Adrenal gland (tissue), 12 donors: Measurements from ENCODE around the gene PIWIL4. TPM values are rescaled to one million over a fixed set of nuclear protein-coding genes. Genes with fewer than 3 reads are reported as not detected.
A peak's percentile ranks its signal among the peaks of the same experiment; 100 is the strongest.
"Not testable (repeated sequence)": the region's sequence is repeated elsewhere in the genome, so short reads cannot be mapped to it uniquely, and the experiment has no call there.

Source experiments
- DNase-seq, 7 donors: peaks; one replicate each; pipeline ENCODE4 v3.0.0-alpha.2; 2019 to 2020
- H3K27ac ChIP-seq, 5 donors: fragments of 200-600 bp; sonication (generic) in 4 of 5; 1 replicate in 3 of 5; 2 replicates in 2 of 5; pipeline versions ENCODE4 v1.5.1 to v1.8.0; 2016 to 2020; ENCODE audit warnings: mild to moderate bottlenecking in 1 of 5
- H3K27me3 ChIP-seq: fragments of 200-600 bp; 2 replicates; pipeline ENCODE4 v1.8.0; 2021
- H3K36me3 ChIP-seq, 2 donors: fragments of 200-600 bp; replicated peaks in 1 of 2; 1 replicate in 1 of 2; 2 replicates in 1 of 2; pipeline versions ENCODE4 v1.5.1 to v1.8.0; 2018 to 2022
- H3K4me1 ChIP-seq, 2 donors: fragments of 200-600 bp; replicated peaks in 1 of 2; 1 replicate in 1 of 2; 2 replicates in 1 of 2; pipeline versions ENCODE4 v1.5.1 to v1.8.0; 2018 to 2021
- H3K4me3 ChIP-seq, 4 donors: fragments of 200-600 bp; sonication (generic) in 3 of 4; one replicate each; pipeline ENCODE4 v1.5.1; 2016 to 2018
- H3K9me3 ChIP-seq, 3 donors: fragments of 200-600 bp; sonication (generic) in 1 of 3; replicated peaks in 1 of 3; 1 replicate in 2 of 3; 2 replicates in 1 of 3; pipeline versions ENCODE4 v1.5.1 to v1.8.0; 2016 to 2021
- POLR2A ChIP-seq, 2 donors: fragments of 450-650 bp; IDR thresholded peaks; one replicate each; pipeline ENCODE4 v1.6.1; 2017; ENCODE audit warnings: antibody characterized with exemption in 2 of 2, mild to moderate bottlenecking in 2 of 2, moderate library complexity in 1 of 2
- WGBS, 4 donors: extraction: QIAGEN DNeasy Blood & Tissue Kit in 2 of 4; methylation state at CpG; one replicate each; pipeline versions ENCODE4 v1.1.5 to v1.1.7; 2013 to 2017; 5-methylcytosine and 5-hydroxymethylcytosine counted together
- intact Hi-C, 2 donors: fragments of 100-400 bp; cut with DNase I; formaldehyde crosslinking; loops; one replicate each; pipeline versions ENCODE4 v1.14.1 to v1.15.0; 2022 to 2023
- polyA plus RNA-seq, 3 donors: library from polyadenylated mRNA; stranded (reverse); fragments of 200-250 nt in 2 of 3; fragments of 350-450 nt in 1 of 3; fragmentation: Illumina TruSeq in 1 of 3; extraction: RNeasy Lipid Tissue Mini Kit (QIAGEN cat#74804) in 1 of 3; gene quantifications; one replicate each; pipeline ENCODE4 v1.2.3, GENCODE V29; 2013 to 2014
- total RNA-seq, 9 donors: library from RNA; depleted of rRNA in 4 of 9; stranded (reverse); fragments of >200 nt in 4 of 9; fragments of 120-200 nt in 1 of 9; fragmentation: NEBNext Ultra II Directional in 1 of 9; extraction: Animal tissue kit (Norgen Biotek cat#: 25700) in 1 of 9; gene quantifications; one replicate each; pipeline versions ENCODE4 v1.1.0 to v1.2.4, GENCODE V29; 2013 to 2023
- TF ChIP-seq, protein P1 (sequence below), 6 experiments: fragments of 450-650 bp in 4 of 6; fragments of 200-600 bp in 2 of 6; sonication (generic) in 1 of 6; IDR thresholded peaks; 1 replicate in 5 of 6; 2 replicates in 1 of 6; pipeline versions ENCODE4 v1.5.1 to v1.8.0; 2016 to 2021; ENCODE audit warnings: antibody characterized with exemption in 6 of 6, mild to moderate bottlenecking in 2 of 6, moderate library complexity in 1 of 6
- donor health status: healthy with polysubstance abuse.
- donor health status: Bipolar disorder and iron deficiency.
- donor health status: DM: yes; HTN: yes; CAD: no.
- donor health status: DM: no; HTN: no; CAD: no.
- donor health status: DM: no; HTN: no; CAD: no.
- donor health status: DM: yes; HTN: yes; CAD: no.

Gene PIWIL4
- total and polyA plus RNA-seq, 12 donors, result 0.12 to 3.0 (median 1.6) TPM

DNA sequence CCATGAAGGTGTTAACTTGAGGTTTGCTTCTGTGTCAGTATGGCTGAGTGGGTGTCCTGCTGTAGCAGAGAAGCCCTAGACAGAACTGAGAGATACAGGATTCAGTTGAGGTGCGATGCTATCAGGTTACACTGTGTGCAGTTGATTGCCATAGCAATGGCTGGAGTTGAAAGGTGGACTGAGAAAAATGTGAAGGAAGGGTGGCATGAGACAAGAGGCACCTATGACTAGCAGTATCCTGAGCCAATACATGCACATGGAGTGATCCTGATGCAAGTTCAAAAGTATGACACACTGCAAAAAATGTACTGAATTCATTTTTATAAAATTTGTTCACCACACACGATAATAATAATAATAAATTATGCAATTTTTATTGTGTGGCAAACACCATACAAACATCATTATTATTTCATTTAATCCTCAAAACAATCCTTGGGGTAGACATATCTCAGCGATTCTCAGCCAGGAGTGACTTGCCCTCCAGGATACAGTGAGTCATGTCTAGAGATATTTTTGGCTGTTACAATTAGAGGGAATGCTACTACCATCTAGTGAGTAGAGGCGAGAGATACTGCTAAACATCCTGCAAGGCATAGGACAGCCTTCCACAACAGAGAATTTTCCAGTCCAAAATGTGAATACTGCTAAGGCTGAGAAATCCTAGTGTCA is 3.9 kb upstream of the PIWIL4 start:
- no peaks in the 10 kb centered on the region for H3K9me3 ChIP-seq
- intact Hi-C loops, result loop anchor here in 1 of 2 donors (5.0 kb wide), 1 partner anchor 41 kb away; no protein-coding TSS in a partner anchor
- TF ChIP-seq POLR2A (IDR thresholded peaks at IDR 0.05), result no peak
- TF ChIP-seq, protein P1, sequence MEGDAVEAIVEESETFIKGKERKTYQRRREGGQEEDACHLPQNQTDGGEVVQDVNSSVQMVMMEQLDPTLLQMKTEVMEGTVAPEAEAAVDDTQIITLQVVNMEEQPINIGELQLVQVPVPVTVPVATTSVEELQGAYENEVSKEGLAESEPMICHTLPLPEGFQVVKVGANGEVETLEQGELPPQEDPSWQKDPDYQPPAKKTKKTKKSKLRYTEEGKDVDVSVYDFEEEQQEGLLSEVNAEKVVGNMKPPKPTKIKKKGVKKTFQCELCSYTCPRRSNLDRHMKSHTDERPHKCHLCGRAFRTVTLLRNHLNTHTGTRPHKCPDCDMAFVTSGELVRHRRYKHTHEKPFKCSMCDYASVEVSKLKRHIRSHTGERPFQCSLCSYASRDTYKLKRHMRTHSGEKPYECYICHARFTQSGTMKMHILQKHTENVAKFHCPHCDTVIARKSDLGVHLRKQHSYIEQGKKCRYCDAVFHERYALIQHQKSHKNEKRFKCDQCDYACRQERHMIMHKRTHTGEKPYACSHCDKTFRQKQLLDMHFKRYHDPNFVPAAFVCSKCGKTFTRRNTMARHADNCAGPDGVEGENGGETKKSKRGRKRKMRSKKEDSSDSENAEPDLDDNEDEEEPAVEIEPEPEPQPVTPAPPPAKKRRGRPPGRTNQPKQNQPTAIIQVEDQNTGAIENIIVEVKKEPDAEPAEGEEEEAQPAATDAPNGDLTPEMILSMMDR (IDR thresholded peaks at IDR 0.05), result peak in 5 of 6 experiments; percentile 21 to 39 (median 26)
- peaks cover 4 to 8% of the 10 kb centered on the region in 2 donors for H3K4me1 ChIP-seq
- H3K4me3 ChIP-seq, result no peak overlapping the region
- no peak overlapping the region for H3K27ac ChIP-seq
- H3K36me3 ChIP-seq, result no peaks in the 10 kb centered on the region
- H3K27me3 ChIP-seq, result no peaks in the 10 kb centered on the region
- DNase-seq, result peak in 1 of 7 donors; percentile 7
- WGBS, 4 donors, result 38 to 47% (median 39%) methylated on average over 4 of the region's 4 CpGs

DNA sequence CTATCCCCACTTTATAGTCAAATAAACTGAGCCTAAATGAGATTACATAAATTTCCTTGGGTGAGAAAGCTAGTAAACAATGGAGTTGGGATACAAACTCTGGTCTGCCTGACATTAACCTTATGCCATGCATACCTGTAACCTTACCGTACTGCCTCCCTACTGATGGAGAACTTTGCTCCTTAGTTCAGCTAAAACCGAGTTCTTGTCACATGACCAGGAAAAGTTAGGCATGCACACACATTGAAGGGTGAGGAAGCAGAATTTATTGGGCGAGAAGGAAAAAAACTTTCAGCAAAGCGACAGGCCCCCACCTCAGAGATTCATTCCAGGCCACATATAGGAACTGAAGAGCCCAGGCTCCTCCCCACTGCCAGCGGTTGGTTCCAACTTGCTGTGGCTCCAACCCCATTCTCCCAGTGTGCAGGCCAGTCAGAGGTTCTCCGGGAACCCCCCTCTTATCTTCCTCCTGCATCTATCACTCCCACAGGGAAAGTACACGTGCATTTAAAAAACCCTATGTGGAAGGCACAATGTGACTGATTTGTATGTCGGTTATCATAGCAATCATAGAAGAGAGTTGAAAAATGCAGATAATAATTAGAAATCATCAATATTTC is 3.2 kb upstream of the PIWIL4 start:
- intact Hi-C loops, result loop anchor here in 1 of 2 donors (5.0 kb wide), 1 partner anchor 42 kb away; no protein-coding TSS in a partner anchor
- 61 to 68% (median 62%) methylated on average over 8 of the region's 8 CpGs for WGBS, 4 donors
- Histone ChIP-seq H3K36me3 (no peaks in the 10 kb centered on the region), H3K27ac (no peak overlapping the region), H3K4me1 (peaks cover 4 to 8% of the 10 kb centered on the region in 2 donors), H3K27me3 (no peaks in the 10 kb centered on the region), H3K9me3 (no peaks in the 10 kb centered on the region), H3K4me3 (no peak overlapping the region)
- no peak for TF ChIP-seq POLR2A (IDR thresholded peaks at IDR 0.05)
- TF ChIP-seq, protein P1 (IDR thresholded peaks at IDR 0.05), result no peak
- DNase-seq, result no peak

DNA sequence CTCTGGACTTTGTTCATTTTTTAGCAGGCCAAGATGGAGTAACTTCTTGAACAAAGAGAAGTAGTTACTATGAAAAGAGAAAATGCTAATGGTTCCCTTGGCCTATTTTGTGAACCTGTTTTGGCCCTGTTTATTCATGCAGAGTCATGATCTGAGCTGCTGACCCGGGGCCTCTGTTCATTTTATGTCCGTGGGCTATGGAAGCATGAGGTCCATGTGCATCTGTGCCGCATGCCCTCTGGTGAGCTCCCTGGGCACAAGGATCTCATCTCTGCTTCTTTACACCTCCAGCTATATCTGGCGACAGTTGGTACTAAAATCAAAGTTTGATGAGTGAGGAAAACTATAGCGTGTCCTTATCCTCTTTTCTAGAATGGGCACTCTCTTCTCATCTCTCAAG is 1.0 kb downstream of the PIWIL4 start:
- intact Hi-C loops, result no loop called here
- H3K27me3 ChIP-seq, result no peaks in the 10 kb centered on the region
- 86 to 97% (median 94%) methylated on average over 5 of the region's 5 CpGs for WGBS, 4 donors
- no peaks in the 10 kb centered on the region for H3K36me3 ChIP-seq
- no peaks in the 10 kb centered on the region for H3K9me3 ChIP-seq
- H3K27ac ChIP-seq, result no peak overlapping the region
- DNase-seq, result no peak
- TF ChIP-seq POLR2A (IDR thresholded peaks at IDR 0.05), result no peak
- TF ChIP-seq, protein P1 (IDR thresholded peaks at IDR 0.05), result no peak
- H3K4me1 ChIP-seq, result peaks cover 4 to 8% of the 10 kb centered on the region in 2 donors
- no peak overlapping the region for H3K4me3 ChIP-seq

DNA sequence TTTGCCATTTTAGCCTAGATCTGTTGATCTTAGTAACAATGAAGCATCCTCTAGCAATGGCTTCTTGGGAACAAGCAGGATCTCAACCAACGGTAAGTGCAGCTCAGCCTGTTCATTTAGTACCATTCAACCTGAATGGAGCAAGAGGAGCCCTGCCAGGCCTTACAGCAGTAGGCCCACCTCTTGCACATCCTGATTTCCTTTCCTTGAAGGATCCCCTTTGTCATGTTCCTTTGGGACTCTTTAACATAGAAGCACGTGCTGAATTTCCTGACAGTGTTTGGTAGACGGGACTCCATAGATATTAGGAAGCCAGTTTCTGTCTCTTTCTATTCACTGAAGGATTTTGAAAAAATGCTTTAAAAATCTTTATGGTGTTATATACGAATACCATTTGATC is 1.5 kb downstream of the PIWIL4 start:
- DNase-seq, result no peak
- Histone ChIP-seq H3K9me3 (no peaks in the 10 kb centered on the region), H3K36me3 (no peaks in the 10 kb centered on the region), H3K4me1 (peaks cover 2 to 4% of the 10 kb centered on the region in 2 donors), H3K27ac (no peak overlapping the region), H3K27me3 (no peaks in the 10 kb centered on the region), H3K4me3 (no peak overlapping the region)
- intact Hi-C loops, result no loop called here
- WGBS, 4 donors, result 88 to 94% (median 92%) methylated on average over 4 of the region's 4 CpGs
- no peak for TF ChIP-seq POLR2A (IDR thresholded peaks at IDR 0.05)
- TF ChIP-seq, protein P1 (IDR thresholded peaks at IDR 0.05), result no peak

DNA sequence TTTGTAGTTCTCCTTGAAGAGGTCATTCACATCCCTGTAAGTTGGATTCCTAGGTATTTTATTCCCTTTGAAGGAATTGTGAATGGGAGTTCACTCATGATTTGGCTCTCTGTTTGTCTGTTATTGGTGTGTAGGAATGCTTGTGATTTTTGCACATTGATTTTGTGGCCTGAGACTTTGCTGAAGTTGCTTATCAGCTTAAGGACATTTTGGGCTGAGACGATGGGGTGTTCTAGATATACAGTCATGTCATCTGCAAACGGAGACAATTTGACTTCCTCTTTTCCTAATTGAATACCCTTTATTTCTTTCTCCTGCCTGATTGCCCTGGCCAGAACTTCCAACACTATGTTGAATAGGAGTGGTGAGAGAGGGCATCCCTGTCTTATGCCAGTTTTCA is 5.8 kb downstream of the PIWIL4 start:
- H3K27ac ChIP-seq, H3K4me1 ChIP-seq, intact Hi-C loops, H3K9me3 ChIP-seq, DNase-seq, H3K36me3 ChIP-seq, H3K4me3 ChIP-seq, H3K27me3 ChIP-seq: not testable (repeated sequence)
- 46 to 81% (median 74%) methylated on average over 2 of the region's 2 CpGs for WGBS, 4 donors
